HG03103 (cell line): ENCODE results near the gene GSC2.

ENCODE experiments used
- ATAC-seq: cut with Tn5 transposase; IDR thresholded peaks from one replicate; pipeline ENCODE4 v1.9.1; 2021; ENCODE audit warnings: low read depth; ENCODE audit not compliant: unreplicated experiment

GSC2 gene

GRCh38 chr22:19149991-19150390 is at the start of gene GSC2:
Gene GSC2 (minus strand): TSS chr22:19150292. CDS start chr22:19150283, 9 bp downstream.
- no peak for ATAC-seq

- no peak for ATAC-seq
Measured at GRCh38 chr22:19199479-19199878, 49.4 kb upstream of the GSC2 start.

- ATAC-seq = no peak
Measured at GRCh38 chr22:19197997-19198865, 48.1 kb upstream of the GSC2 start.

- no peak for ATAC-seq
Measured at GRCh38 chr22:19196841-19197612, 46.9 kb upstream of the GSC2 start.

GRCh38 chr22:19195796-19196731 is 46.0 kb upstream of the GSC2 start:
- ATAC-seq = no peak

GRCh38 chr22:19194766-19195536 is 44.9 kb upstream of the GSC2 start:
- no peak for ATAC-seq

GRCh38 chr22:19193879-19194278 is 43.8 kb upstream of the GSC2 start:
- no peak for ATAC-seq

- ATAC-seq = no peak
Measured at GRCh38 chr22:19187716-19188563, 37.8 kb upstream of the GSC2 start.

- no peak for ATAC-seq
Measured at GRCh38 chr22:19184276-19184997, 34.3 kb upstream of the GSC2 start.

- ATAC-seq = no peak
Measured at GRCh38 chr22:19183216-19183615, 33.1 kb upstream of the GSC2 start.

- no peak for ATAC-seq
Measured at GRCh38 chr22:19182472-19183157, 32.5 kb upstream of the GSC2 start.

- no peak for ATAC-seq
Measured at GRCh38 chr22:19181786-19182471, 31.8 kb upstream of the GSC2 start.

- ATAC-seq = no peak
Measured at GRCh38 chr22:19180740-19181410, 30.8 kb upstream of the GSC2 start.

- ATAC-seq = no peak
Measured at GRCh38 chr22:19180234-19180633, 30.1 kb upstream of the GSC2 start.

- ATAC-seq = no peak
Measured at GRCh38 chr22:19179497-19180048, 29.5 kb upstream of the GSC2 start.
